Epithelial cell of proximal tubule (primary cell): ENCODE data around the gene PEMT. TPM values are rescaled to one million over a fixed set of nuclear protein-coding genes. Genes with fewer than 3 reads are reported as not detected.

Source experiments
- DNase-seq: peaks from one replicate; pipeline ENCODE4 v3.0.0-alpha.2; 2011; ENCODE audit warnings: low read depth
- H3K4me3 ChIP-seq: 2 replicates; pipeline ENCODE4 v1.5.1; 2011; ENCODE audit warnings: low read depth, mild to moderate bottlenecking, low read length
- total RNA-seq: library from RNA; depleted of rRNA; stranded (reverse); fragments of >200 nt; gene quantifications from 2 replicates; pipeline ENCODE4 v1.2.3, GENCODE V29; 2015
- TF ChIP-seq, protein P1 (sequence below): conservative IDR thresholded peaks from 2 replicates; pipeline ENCODE4 v1.5.1; 2012; ENCODE audit warnings: low read depth, mild to moderate bottlenecking, low read length

PEMT gene
- total RNA-seq, 1 donor from 2014 or later: 48.3 TPM

DNA sequence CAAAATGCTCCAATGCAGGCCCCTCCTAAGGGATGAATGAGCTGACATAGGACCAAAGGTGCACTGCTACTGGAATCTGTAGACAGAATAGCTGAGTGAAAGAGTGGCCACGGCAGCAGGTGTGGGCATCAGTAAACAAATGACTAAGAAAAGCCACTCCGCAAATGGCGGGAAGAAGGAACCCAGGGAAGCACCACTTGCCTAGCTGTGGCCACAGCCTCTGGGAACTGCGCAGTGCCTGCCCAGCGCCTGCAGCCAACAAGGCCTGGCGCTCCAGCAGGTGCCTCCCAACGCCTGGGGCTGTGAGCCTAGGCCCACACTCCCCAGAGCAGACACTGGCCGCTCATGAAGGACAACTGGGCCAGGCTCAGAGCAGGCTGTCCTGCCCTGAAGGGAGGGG, 11.8 kb downstream of the PEMT start:
- no peak for DNase-seq
- H3K4me3 ChIP-seq: no peak overlapping the region
- TF ChIP-seq, protein P1, sequence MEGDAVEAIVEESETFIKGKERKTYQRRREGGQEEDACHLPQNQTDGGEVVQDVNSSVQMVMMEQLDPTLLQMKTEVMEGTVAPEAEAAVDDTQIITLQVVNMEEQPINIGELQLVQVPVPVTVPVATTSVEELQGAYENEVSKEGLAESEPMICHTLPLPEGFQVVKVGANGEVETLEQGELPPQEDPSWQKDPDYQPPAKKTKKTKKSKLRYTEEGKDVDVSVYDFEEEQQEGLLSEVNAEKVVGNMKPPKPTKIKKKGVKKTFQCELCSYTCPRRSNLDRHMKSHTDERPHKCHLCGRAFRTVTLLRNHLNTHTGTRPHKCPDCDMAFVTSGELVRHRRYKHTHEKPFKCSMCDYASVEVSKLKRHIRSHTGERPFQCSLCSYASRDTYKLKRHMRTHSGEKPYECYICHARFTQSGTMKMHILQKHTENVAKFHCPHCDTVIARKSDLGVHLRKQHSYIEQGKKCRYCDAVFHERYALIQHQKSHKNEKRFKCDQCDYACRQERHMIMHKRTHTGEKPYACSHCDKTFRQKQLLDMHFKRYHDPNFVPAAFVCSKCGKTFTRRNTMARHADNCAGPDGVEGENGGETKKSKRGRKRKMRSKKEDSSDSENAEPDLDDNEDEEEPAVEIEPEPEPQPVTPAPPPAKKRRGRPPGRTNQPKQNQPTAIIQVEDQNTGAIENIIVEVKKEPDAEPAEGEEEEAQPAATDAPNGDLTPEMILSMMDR: no peak

DNA sequence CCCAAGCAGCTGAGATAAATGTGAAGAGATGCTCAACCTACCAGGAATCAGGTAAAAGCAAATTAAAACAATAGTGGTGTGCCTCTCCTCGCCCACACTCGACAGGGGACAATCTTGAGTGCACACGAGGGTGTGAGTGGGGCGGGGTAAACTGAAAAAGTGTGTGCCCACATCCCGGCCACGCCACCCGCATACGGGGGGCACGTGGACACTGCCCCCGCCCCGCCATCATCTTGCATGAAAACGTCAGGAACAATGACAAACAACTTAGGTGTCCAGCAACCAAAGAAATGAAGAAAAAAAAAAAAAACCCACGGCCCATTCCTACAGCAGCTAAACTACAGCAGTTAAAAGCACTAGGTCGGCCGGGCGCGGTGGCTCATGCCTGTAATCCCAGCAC, 14.1 kb downstream of the PEMT start:
- no peak for DNase-seq
- no peak overlapping the region for H3K4me3 ChIP-seq
- TF ChIP-seq, protein P1: no peak

DNA sequence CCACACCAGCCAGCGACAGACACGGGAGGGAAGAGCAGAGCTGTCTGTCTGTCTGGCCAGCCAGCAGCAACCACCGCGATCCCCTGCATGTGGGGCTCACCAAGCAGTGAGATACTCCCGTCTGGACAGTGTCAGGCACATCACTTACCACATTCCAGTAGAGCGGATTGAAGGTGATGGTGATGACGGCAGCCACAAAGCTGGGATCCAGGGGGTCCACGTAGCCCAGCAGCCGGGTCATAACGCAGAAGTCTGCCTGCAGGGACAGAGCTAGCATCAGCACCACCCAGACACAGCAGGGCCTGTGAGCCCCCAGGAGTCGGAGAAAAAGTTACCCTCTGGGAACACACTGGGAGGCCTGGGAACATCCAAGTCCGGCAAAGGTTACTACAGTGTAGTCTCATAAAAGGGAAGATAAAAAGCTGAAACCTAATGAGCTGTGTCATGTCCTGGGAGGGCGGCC, 14.7 kb downstream of the PEMT start:
- TF ChIP-seq, protein P1: no peak
- no peak for DNase-seq
- no peak overlapping the region for H3K4me3 ChIP-seq

DNA sequence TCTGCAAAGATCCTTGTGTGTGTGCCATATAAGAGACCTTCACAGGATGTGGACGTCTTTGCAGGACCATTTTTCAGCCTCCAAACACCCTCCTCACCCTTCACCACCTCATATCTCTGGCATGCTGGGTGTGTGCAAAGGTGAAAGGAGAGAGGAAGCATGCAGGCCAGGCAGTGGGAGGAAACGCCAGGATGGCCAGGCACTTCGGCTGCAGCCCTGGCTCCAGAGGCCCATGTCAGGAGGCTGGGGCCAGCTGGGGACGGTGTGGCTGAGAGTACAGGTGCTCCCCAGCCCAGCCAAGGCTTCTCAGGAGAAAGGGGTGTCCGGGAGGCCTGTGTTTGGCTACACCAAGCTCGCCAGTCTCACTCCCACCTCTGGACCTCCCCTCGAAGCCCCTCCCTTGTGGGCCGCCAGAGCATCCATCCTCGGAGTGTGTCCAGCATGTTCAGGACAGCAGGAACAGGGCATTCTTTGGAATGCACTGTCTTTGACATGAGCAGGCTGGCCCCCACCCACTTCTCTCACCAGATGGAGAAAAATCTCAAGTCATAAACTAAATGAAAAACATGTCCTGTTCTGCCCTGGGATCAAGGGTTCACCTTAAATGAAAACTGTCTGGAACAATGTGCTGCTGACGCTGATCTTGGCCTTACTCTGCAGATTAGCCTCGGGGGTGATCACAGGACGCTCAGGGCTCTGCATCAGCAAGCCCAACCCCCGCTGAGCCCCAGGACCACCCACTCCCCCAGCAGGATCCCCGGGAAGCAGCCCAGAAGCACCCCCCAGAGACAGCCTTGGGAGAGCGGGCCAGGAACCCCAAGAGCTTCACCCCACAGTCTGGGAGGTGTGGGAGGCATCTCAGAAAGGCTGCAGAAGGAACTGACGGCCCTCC, 15.9 kb downstream of the PEMT start:
- no peak overlapping the region for H3K4me3 ChIP-seq
- no peak for DNase-seq
- TF ChIP-seq, protein P1: no peak

DNA sequence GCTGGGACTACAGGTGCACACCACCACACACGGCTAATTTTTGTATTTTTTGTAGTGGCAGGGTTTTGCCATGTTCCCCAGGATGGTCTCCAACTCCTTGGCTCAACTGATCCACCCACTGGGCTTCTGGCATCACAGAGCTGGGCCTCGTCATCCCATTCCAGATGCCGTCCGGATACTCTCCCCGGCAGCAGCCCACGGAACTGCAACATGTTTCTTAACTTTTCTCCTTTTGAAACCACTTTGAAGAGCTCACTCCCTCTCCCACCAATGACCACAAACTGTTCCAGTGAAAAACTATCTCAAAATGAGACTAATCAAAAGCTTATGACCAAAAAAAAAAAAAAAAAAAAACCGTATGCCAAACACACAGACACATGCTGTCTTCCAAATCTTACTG, 17.6 kb downstream of the PEMT start:
- no peak for DNase-seq
- no peak overlapping the region for H3K4me3 ChIP-seq
- TF ChIP-seq, protein P1: no peak

DNA sequence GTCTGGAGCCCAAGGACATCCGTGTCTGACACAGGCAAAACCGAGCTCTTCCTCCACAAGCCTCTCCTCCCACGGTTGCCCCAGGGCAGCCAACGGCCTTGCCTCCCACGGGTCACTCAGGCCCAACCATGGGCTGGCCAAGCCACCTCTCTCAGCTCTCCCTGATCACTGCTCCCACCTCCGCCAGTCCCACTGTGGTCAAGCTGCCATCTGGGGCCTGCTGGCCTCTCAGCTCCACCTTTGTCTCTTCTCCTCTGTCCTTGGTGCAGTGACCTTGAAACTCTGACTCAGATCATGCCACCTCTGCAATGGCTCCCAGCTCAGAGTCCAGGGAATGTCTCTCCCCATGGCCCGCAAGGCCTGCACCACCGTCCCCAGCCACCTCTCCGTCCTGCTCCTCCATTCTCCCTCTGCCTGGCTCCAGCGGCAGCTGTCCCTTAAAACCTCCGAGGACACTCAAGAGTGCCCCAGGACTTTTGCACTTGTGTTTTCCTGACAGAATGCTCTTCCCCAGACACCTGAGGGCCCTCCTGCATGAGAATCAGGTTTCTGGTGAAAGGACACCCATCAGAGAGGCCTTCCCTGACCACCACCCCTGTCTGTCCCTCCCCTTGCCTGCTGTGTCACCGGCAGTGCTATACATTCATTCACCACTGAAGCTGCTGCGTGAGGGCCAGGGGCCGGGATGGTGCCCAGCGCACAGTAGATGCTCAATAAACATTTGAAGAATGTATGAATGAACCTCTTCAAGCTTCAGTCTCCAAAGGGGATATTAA, 19.3 kb downstream of the PEMT start:
- H3K4me3 ChIP-seq: no peak overlapping the region
- TF ChIP-seq, protein P1: no peak
- no peak for DNase-seq
